SK-N-SH treated with all-trans-retinoic acid at 6 μM for 48 hours (cell line): ENCODE data around the gene PSD2.

ENCODE experiments used
- ATAC-seq: fragments of 200-7000 bp; cut with Tn5 transposase; 3 replicates; pipeline ENCODE4 v1.9.1; 2020; ENCODE audit warnings: mild to moderate bottlenecking, moderate library complexity
- ARNTL ChIP-seq: fragments of 450-650 bp; formaldehyde crosslinking; IDR thresholded peaks from 2 replicates; pipeline ENCODE4 v1.5.0; 2020; ENCODE audit warnings: low read depth, mild to moderate bottlenecking, moderate library complexity, borderline replicate concordance
- BACH2 ChIP-seq: fragments of 250-450 bp; sonication (Bioruptor Pico); IDR thresholded peaks from 2 replicates; pipeline ENCODE4 v1.9.0; 2021; ENCODE audit warnings: mild to moderate bottlenecking, borderline replicate concordance
- CSDC2 ChIP-seq: fragments of 250-450 bp; sonication (Bioruptor Pico); IDR thresholded peaks from 2 replicates; pipeline ENCODE4 v1.5.0; 2020; ENCODE audit warnings: mild to moderate bottlenecking, moderate library complexity
- ESRRG ChIP-seq: fragments of 250-450 bp; sonication (Bioruptor Pico); IDR thresholded peaks from 2 replicates; pipeline ENCODE4 v1.6.1; 2021; ENCODE audit warnings: mild to moderate bottlenecking
- GLIS3 ChIP-seq: fragments of 250-450 bp; sonication (Bioruptor Pico); IDR thresholded peaks from 2 replicates; pipeline ENCODE4 v1.5.0; 2020; ENCODE audit warnings: mild to moderate bottlenecking, moderate library complexity
- ISL1 ChIP-seq: fragments of 250-450 bp; sonication (Bioruptor Pico); IDR thresholded peaks from 2 replicates; pipeline ENCODE4 v2.1.2; 2022; ENCODE audit warnings: mild to moderate bottlenecking, moderate library complexity
- OSR1 ChIP-seq: fragments of 250-450 bp; sonication (Bioruptor Pico); IDR thresholded peaks from 2 replicates; pipeline ENCODE4 v1.8.0; 2022; ENCODE audit warnings: moderate library complexity, mild to moderate bottlenecking, inconsistent platforms
- PPARA ChIP-seq: fragments of 250-450 bp; sonication (Bioruptor Pico); IDR thresholded peaks from 2 replicates; pipeline ENCODE4 v1.5.0; 2020; ENCODE audit warnings: mild to moderate bottlenecking, borderline replicate concordance
- RARB ChIP-seq: fragments of 250-450 bp; sonication (Bioruptor Pico); IDR thresholded peaks from 2 replicates; pipeline ENCODE4 v1.8.0; 2021; ENCODE audit warnings: mild to moderate bottlenecking, moderate library complexity
- SNAI2 ChIP-seq: fragments of 250-450 bp; sonication (Bioruptor Pico); IDR thresholded peaks from 2 replicates; pipeline ENCODE4 v1.5.0; 2020; ENCODE audit warnings: mild to moderate bottlenecking, moderate library complexity
- TCF4 ChIP-seq: fragments of 250-450 bp; sonication (Bioruptor Pico); IDR thresholded peaks from 2 replicates; pipeline ENCODE4 v1.8.0; 2021; ENCODE audit warnings: mild to moderate bottlenecking, moderate library complexity, borderline replicate concordance
- TOX ChIP-seq: fragments of 250-450 bp; sonication (Bioruptor Pico); IDR thresholded peaks from 2 replicates; pipeline ENCODE4 v1.8.0; 2021; ENCODE audit warnings: mild to moderate bottlenecking, moderate library complexity, borderline replicate concordance
- ZC3H10 ChIP-seq: fragments of 250-450 bp; sonication (Bioruptor Pico); IDR thresholded peaks from 2 replicates; pipeline ENCODE4 v1.5.1; 2021; ENCODE audit warnings: mild to moderate bottlenecking, moderate library complexity
- ZFP3 ChIP-seq: fragments of 250-450 bp; sonication (Bioruptor Pico); IDR thresholded peaks from 2 replicates; pipeline ENCODE4 v1.5.0; 2020; ENCODE audit warnings: mild to moderate bottlenecking, moderate library complexity
- ZNF565 ChIP-seq: fragments of 450-650 bp; formaldehyde crosslinking; conservative IDR thresholded peaks from 2 replicates; pipeline ENCODE4 v1.5.0; 2020; ENCODE audit warnings: low read depth, mild to moderate bottlenecking, moderate library complexity
- ZNF70 ChIP-seq: fragments of 450-650 bp; formaldehyde crosslinking; IDR thresholded peaks from 2 replicates; pipeline ENCODE4 v1.5.0; 2020; ENCODE audit warnings: mild to moderate bottlenecking, moderate library complexity
- ZNF8 ChIP-seq: fragments of 450-650 bp; formaldehyde crosslinking; IDR thresholded peaks from 2 replicates; pipeline ENCODE4 v1.5.0; 2020; ENCODE audit warnings: mild to moderate bottlenecking, moderate library complexity
- TF ChIP-seq, protein P1 (sequence below): fragments of 250-450 bp; sonication (Bioruptor Pico); IDR thresholded peaks from 2 replicates; pipeline ENCODE4 v1.5.0; 2020; ENCODE audit warnings: mild to moderate bottlenecking, moderate library complexity
- TF ChIP-seq, protein P2 (sequence below): fragments of 250-450 bp; sonication (Bioruptor Pico); IDR thresholded peaks from 2 replicates; pipeline ENCODE4 v1.8.0; 2021; ENCODE audit warnings: low read depth, mild to moderate bottlenecking, moderate library complexity, borderline replicate concordance
- TF ChIP-seq, protein P3 (sequence below): fragments of 250-450 bp; sonication (Bioruptor Pico); IDR thresholded peaks from 2 replicates; pipeline ENCODE4 v1.5.1; 2021; ENCODE audit warnings: mild to moderate bottlenecking, moderate library complexity

The PSD2 gene

DNA sequence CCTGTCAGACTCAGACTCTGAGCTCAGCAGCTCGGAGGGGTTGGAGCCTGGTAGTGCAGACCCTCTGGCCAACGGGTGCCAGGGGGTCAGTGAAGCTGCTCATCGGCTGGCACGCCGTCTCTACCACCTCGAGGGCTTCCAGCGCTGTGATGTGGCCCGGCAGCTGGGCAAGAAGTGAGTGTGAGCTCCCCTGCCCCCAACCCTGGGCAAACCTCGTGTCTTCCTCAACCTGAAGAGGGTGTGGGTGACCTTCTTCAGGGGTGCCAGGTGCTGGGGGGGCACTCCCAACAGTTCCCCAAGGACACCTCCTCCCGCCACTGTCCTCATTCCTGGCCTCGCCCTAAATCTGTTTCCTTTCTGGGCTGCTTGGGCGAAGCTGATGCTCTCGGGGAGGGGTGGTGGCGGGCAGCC, 18.6 kb downstream of the PSD2 start:
- TF ChIP-seq ZFP3 (CRISPR knock-in tag) (no peak), TOX (CRISPR knock-in tag) (no peak), ZC3H10 (CRISPR knock-in tag) (no peak), ISL1 (CRISPR knock-in tag) (no peak), ZNF565 (CRISPR knock-in tag) (no peak)
- TF ChIP-seq, protein P1, sequence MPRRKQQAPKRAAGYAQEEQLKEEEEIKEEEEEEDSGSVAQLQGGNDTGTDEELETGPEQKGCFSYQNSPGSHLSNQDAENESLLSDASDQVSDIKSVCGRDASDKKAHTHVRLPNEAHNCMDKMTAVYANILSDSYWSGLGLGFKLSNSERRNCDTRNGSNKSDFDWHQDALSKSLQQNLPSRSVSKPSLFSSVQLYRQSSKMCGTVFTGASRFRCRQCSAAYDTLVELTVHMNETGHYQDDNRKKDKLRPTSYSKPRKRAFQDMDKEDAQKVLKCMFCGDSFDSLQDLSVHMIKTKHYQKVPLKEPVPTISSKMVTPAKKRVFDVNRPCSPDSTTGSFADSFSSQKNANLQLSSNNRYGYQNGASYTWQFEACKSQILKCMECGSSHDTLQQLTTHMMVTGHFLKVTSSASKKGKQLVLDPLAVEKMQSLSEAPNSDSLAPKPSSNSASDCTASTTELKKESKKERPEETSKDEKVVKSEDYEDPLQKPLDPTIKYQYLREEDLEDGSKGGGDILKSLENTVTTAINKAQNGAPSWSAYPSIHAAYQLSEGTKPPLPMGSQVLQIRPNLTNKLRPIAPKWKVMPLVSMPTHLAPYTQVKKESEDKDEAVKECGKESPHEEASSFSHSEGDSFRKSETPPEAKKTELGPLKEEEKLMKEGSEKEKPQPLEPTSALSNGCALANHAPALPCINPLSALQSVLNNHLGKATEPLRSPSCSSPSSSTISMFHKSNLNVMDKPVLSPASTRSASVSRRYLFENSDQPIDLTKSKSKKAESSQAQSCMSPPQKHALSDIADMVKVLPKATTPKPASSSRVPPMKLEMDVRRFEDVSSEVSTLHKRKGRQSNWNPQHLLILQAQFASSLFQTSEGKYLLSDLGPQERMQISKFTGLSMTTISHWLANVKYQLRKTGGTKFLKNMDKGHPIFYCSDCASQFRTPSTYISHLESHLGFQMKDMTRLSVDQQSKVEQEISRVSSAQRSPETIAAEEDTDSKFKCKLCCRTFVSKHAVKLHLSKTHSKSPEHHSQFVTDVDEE (CRISPR knock-in tag): no peak
- TF ChIP-seq, protein P2, sequence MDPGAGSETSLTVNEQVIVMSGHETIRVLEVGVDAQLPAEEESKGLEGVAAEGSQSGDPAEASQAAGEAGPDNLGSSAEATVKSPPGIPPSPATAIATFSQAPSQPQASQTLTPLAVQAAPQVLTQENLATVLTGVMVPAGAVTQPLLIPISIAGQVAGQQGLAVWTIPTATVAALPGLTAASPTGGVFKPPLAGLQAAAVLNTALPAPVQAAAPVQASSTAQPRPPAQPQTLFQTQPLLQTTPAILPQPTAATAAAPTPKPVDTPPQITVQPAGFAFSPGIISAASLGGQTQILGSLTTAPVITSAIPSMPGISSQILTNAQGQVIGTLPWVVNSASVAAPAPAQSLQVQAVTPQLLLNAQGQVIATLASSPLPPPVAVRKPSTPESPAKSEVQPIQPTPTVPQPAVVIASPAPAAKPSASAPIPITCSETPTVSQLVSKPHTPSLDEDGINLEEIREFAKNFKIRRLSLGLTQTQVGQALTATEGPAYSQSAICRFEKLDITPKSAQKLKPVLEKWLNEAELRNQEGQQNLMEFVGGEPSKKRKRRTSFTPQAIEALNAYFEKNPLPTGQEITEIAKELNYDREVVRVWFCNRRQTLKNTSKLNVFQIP (CRISPR knock-in tag): no peak
- TF ChIP-seq, all 23 proteins: peak for 0
- no peak for ATAC-seq

DNA sequence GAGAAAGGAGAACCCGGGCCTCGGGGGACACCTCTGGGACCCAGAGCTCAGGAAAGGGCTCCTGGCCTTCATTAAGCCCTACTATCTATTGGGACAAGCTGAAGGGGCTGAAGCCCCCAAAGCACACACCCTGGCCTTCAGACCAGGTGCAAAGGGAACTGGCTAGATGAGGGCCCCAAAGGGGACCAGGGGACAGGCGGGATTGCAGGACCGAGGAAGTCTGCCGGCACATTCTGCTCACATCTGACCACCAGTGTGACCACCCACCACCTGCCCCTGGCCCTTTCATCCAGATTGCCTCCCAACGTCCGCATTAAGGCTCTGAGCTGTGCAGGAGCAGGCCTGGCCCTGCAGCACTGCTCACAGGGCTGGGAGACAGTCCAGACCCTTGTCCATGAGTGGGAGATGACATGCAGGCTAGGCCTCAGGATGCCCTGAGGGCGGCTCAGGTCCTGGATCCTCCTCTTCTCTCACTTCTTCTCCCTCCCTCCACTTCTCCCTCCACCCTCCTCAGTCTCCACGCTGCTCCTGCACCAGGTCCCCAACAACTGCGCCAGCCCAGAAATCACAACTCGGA, 19.2 kb downstream of the PSD2 start:
- no peak for TF ChIP-seq TCF4 (CRISPR knock-in tag)
- TF ChIP-seq RARB: no peak
- TF ChIP-seq BACH2 (CRISPR knock-in tag): no peak
- no peak for TF ChIP-seq ZNF8 (CRISPR knock-in tag)
- TF ChIP-seq GLIS3 (CRISPR knock-in tag): no peak
- TF ChIP-seq ISL1 (CRISPR knock-in tag): no peak
- TF ChIP-seq OSR1: no peak
- TF ChIP-seq TOX (CRISPR knock-in tag): no peak
- no peak for TF ChIP-seq ARNTL (CRISPR knock-in tag)
- TF ChIP-seq, protein P3, sequence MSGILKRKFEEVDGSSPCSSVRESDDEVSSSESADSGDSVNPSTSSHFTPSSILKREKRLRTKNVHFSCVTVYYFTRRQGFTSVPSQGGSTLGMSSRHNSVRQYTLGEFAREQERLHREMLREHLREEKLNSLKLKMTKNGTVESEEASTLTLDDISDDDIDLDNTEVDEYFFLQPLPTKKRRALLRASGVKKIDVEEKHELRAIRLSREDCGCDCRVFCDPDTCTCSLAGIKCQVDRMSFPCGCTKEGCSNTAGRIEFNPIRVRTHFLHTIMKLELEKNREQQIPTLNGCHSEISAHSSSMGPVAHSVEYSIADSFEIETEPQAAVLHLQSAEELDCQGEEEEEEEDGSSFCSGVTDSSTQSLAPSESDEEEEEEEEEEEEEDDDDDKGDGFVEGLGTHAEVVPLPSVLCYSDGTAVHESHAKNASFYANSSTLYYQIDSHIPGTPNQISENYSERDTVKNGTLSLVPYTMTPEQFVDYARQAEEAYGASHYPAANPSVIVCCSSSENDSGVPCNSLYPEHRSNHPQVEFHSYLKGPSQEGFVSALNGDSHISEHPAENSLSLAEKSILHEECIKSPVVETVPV: no peak
- TF ChIP-seq SNAI2 (CRISPR knock-in tag): no peak
- TF ChIP-seq ZNF565 (CRISPR knock-in tag): no peak
- TF ChIP-seq CSDC2 (CRISPR knock-in tag): no peak
- TF ChIP-seq ESRRG (CRISPR knock-in tag): no peak
- TF ChIP-seq ZFP3 (CRISPR knock-in tag): no peak
- no peak for TF ChIP-seq ZNF70
- no peak for TF ChIP-seq ZC3H10 (CRISPR knock-in tag)
- ATAC-seq: no peak

DNA sequence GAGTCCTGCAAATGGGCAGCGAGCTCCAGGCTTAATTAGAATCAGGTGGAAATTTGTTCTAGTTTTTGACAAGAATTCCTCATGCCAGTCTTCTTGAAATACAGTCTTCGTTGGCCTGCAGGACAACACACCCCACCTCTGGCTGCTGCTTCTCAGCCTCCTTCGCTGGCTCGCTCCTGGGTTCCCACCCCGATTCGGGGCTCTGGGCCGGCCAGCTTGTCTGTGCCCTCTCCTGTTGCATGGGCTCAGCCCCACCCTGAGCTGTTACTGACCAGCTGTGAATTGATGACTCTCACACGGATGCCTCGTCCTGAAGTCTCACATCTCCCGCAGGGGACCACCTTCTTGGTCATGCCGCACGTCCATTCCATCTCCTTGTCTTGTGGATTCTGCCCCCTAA, 21.0 kb downstream of the PSD2 start:
- TF ChIP-seq, protein P3: no peak
- TF ChIP-seq BACH2 (CRISPR knock-in tag): no peak
- TF ChIP-seq CSDC2 (CRISPR knock-in tag): no peak
- TF ChIP-seq RARB: no peak
- no peak for TF ChIP-seq ISL1 (CRISPR knock-in tag)
- TF ChIP-seq GLIS3 (CRISPR knock-in tag): no peak
- TF ChIP-seq, protein P1 (CRISPR knock-in tag): no peak
- TF ChIP-seq PPARA (CRISPR knock-in tag): no peak
- no peak for ATAC-seq
